H1 (cell line): Measurements from ENCODE around the gene NRXN3. TPM values are rescaled to one million over a fixed set of nuclear protein-coding genes. Genes with fewer than 3 reads are reported as not detected.

Experiments used
- CTCF ChIA-PET: fragments of 300-600 bp; sonication (Branson Sonifier 250); formaldehyde crosslinking; loops from one replicate; lab custom pipeline; 2021; ENCODE audit not compliant: partially characterized antibody; lab: Charles Lee
- POLR2A ChIA-PET: fragments of 300-600 bp; sonication (Branson Sonifier 250); formaldehyde crosslinking; loops from one replicate; lab custom pipeline; 2021; ENCODE audit warnings: inconsistent platforms; ENCODE audit not compliant: partially characterized antibody; lab: Charles Lee
- DNase-seq, 2 experiments: peaks; one replicate each; pipeline versions ENCODE4 v3.0.0 to v3.0.0-alpha.2; 2010 to 2022; ENCODE audit warnings: low spot score in 2 of 2, low read depth in 1 of 2, mixed read lengths in 1 of 2
- FAIRE-seq: peaks from 2 replicates; lab custom pipeline; 2011; peaks lifted over from hg19 to GRCh38; lab: Jason Lieb, UNC
- H2AFZ ChIP-seq: 2 replicates; pipeline ENCODE4 v1.8.1; 2012; ENCODE audit warnings: low read length, inconsistent platforms
- H2AK5ac ChIP-seq: 2 replicates; pipeline ENCODE4 v1.6.1; 2013; ENCODE audit warnings: low read depth, low read length
- H2BK120ac ChIP-seq: replicated peaks from 2 replicates; pipeline ENCODE3; 2013; ENCODE audit warnings: low read depth, low read length, inconsistent platforms
- H2BK12ac ChIP-seq: 2 replicates; pipeline ENCODE4 v1.6.1; 2013; ENCODE audit warnings: low read depth, low read length
- H2BK15ac ChIP-seq: 2 replicates; pipeline ENCODE4 v1.6.1; 2013; ENCODE audit warnings: low read length
- H2BK20ac ChIP-seq: 2 replicates; pipeline ENCODE4 v1.6.1; 2013; ENCODE audit warnings: low read length
- H2BK5ac ChIP-seq: 2 replicates; pipeline ENCODE4 v1.6.1; 2013; ENCODE audit warnings: low read depth, low read length
- H3K14ac ChIP-seq: 2 replicates; pipeline ENCODE4 v1.6.1; 2013; ENCODE audit warnings: inconsistent platforms; ENCODE audit not compliant: insufficient read length
- H3K18ac ChIP-seq: 2 replicates; pipeline ENCODE4 v1.6.1; 2013; ENCODE audit warnings: low read length; ENCODE audit errors: extremely low read depth
- H3K23ac ChIP-seq: 2 replicates; pipeline ENCODE4 v1.6.1; 2013; ENCODE audit warnings: inconsistent platforms; ENCODE audit not compliant: insufficient read length
- H3K23me2 ChIP-seq: 2 replicates; pipeline ENCODE4 v1.6.1; 2013; ENCODE audit warnings: low read depth, low read length
- H3K27ac ChIP-seq: 2 replicates; pipeline ENCODE4 v1.6.1; 2011; ENCODE audit warnings: low read depth, low read length, inconsistent platforms
- H3K27me3 ChIP-seq, 4 experiments: replicated peaks in 1 of 4; 1 replicate in 1 of 4; 2 replicates in 3 of 4; pipeline versions ENCODE4 v1.6.1 to v1.8.1; 2011 to 2013; ENCODE audit warnings: low read length in 3 of 4, mild to moderate bottlenecking in 3 of 4, inconsistent platforms in 2 of 4, mixed read lengths in 2 of 4, moderate library complexity in 1 of 4; ENCODE audit not compliant: control insufficient read depth in 3 of 4, insufficient read depth in 3 of 4; ENCODE audit errors: extremely low read depth in 1 of 4
- H3K36me3 ChIP-seq, 4 experiments: 2 replicates each; pipeline versions ENCODE4 v1.6.1 to v1.8.1; 2011 to 2013; ENCODE audit warnings: mild to moderate bottlenecking in 4 of 4, low read length in 3 of 4, moderate library complexity in 2 of 4, control low read depth in 1 of 4, inconsistent platforms in 1 of 4; ENCODE audit not compliant: insufficient read depth in 4 of 4, control insufficient read depth in 2 of 4
- H3K4ac ChIP-seq: replicated peaks from 2 replicates; pipeline ENCODE3; 2013; ENCODE audit warnings: low read length, low read depth, mixed read lengths, inconsistent platforms; ENCODE audit not compliant: insufficient read length
- H3K4me1 ChIP-seq, 4 experiments: replicated peaks in 1 of 4; 1 replicate in 1 of 4; 2 replicates in 3 of 4; pipeline versions ENCODE4 v1.6.1 to v1.8.1; 2011 to 2013; ENCODE audit warnings: low read length in 3 of 4, inconsistent platforms in 2 of 4, mixed read lengths in 1 of 4; ENCODE audit not compliant: insufficient read depth in 4 of 4, control insufficient read depth in 3 of 4
- H3K4me2 ChIP-seq, 2 experiments: 2 replicates each; pipeline versions ENCODE4 v1.6.1 to v1.8.1; 2011 to 2013; ENCODE audit warnings: low read depth in 2 of 2, low read length in 2 of 2, control low read depth in 1 of 2, inconsistent platforms in 1 of 2, mild to moderate bottlenecking in 1 of 2; ENCODE audit not compliant: insufficient read depth in 1 of 2
- H3K4me3 ChIP-seq, 4 experiments: fragments of 200-600, 300-600 bp in 1 of 4; sonication (generic), shearing (Covaris generic), sonication (Bioruptor Twin) in 1 of 4; 2 replicates each; pipeline versions ENCODE4 v1.5.1 to v1.8.1; 2011 to 2016; ENCODE audit warnings: low read length in 4 of 4, low read depth in 3 of 4, control low read depth in 2 of 4, inconsistent platforms in 2 of 4, mild to moderate bottlenecking in 2 of 4, mixed read lengths in 1 of 4, moderate library complexity in 1 of 4; ENCODE audit not compliant: insufficient read depth in 2 of 4; ENCODE audit errors: extremely low read depth in 1 of 4
- H3K56ac ChIP-seq: replicated peaks from 2 replicates; pipeline ENCODE3; 2013; ENCODE audit warnings: low read depth, mild to moderate bottlenecking, mixed read lengths, low read length, inconsistent platforms; ENCODE audit not compliant: insufficient read length
- H3K79me1 ChIP-seq: 2 replicates; pipeline ENCODE4 v1.6.1; 2013; ENCODE audit warnings: low read depth, low read length, control low read depth
- H3K79me2 ChIP-seq, 2 experiments: 2 replicates each; pipeline versions ENCODE4 v1.6.1 to v1.8.1; 2012 to 2013; ENCODE audit warnings: low read length in 2 of 2, mild to moderate bottlenecking in 2 of 2, inconsistent platforms in 1 of 2; ENCODE audit not compliant: insufficient read depth in 2 of 2, control insufficient read depth in 1 of 2
- H3K9ac ChIP-seq, 4 experiments: replicated peaks in 1 of 4; 1 replicate in 1 of 4; 2 replicates in 3 of 4; pipeline versions ENCODE4 v1.6.1 to v1.8.1; 2011 to 2013; ENCODE audit warnings: low read depth in 3 of 4, low read length in 3 of 4, control low read depth in 2 of 4, mild to moderate bottlenecking in 2 of 4, moderate library complexity in 2 of 4, inconsistent platforms in 1 of 4; ENCODE audit errors: extremely low read depth in 1 of 4
- H3K9me3 ChIP-seq, 2 experiments: 2 replicates each; pipeline versions ENCODE4 v1.6.1 to v1.8.1; 2012 to 2013; ENCODE audit warnings: mild to moderate bottlenecking in 2 of 2, moderate library complexity in 2 of 2, control low read depth in 1 of 2, inconsistent platforms in 1 of 2, low read depth in 1 of 2, low read length in 1 of 2, mixed read lengths in 1 of 2; ENCODE audit not compliant: insufficient read depth in 2 of 2
- H4K20me1 ChIP-seq, 2 experiments: replicated peaks in 1 of 2; 2 replicates each; pipeline versions ENCODE3 to v1.8.1; 2011 to 2013; ENCODE audit warnings: inconsistent platforms in 2 of 2, low read length in 2 of 2, mild to moderate bottlenecking in 1 of 2; ENCODE audit not compliant: insufficient read depth in 2 of 2, control insufficient read depth in 1 of 2
- H4K5ac ChIP-seq: 2 replicates; pipeline ENCODE4 v1.6.1; 2013; ENCODE audit warnings: low read length, low read depth, mixed read lengths, inconsistent platforms; ENCODE audit not compliant: insufficient read length
- H4K8ac ChIP-seq: 2 replicates; pipeline ENCODE4 v1.8.0; 2013; ENCODE audit warnings: mild to moderate bottlenecking, moderate library complexity, low read length, inconsistent platforms; ENCODE audit not compliant: insufficient read depth; ENCODE audit errors: extremely low read depth
- H4K91ac ChIP-seq: replicated peaks from 2 replicates; pipeline ENCODE3; 2013; ENCODE audit warnings: low read length, mixed read lengths, inconsistent platforms; ENCODE audit not compliant: insufficient read length
- KDM5A ChIP-seq: fragments of 200-600 bp; IDR thresholded peaks from 2 replicates; pipeline ENCODE4 v1.7.1; 2012; ENCODE audit warnings: mild to moderate bottlenecking, low read length, inconsistent platforms, mixed read lengths
- PHF8 ChIP-seq: fragments of 200-600 bp; sonication (generic); conservative IDR thresholded peaks from 2 replicates; pipeline ENCODE4 v1.7.1; 2012; ENCODE audit warnings: low read depth, mild to moderate bottlenecking, inconsistent platforms, low read length, moderate library complexity
- POLR2A ChIP-seq, 2 experiments: IDR thresholded peaks; 1 replicate in 1 of 2; 2 replicates in 1 of 2; pipeline ENCODE4 v1.6.1; 2011; ENCODE audit warnings: low read depth in 2 of 2, low read length in 2 of 2, mild to moderate bottlenecking in 2 of 2; ENCODE audit errors: control extremely low read depth in 1 of 2
- SIRT6 ChIP-seq: IDR thresholded peaks from one replicate; pipeline ENCODE4 v1.7.1; 2012; ENCODE audit warnings: low read length, inconsistent platforms
- SRF ChIP-seq: IDR thresholded peaks from 2 replicates; pipeline ENCODE4 v1.6.1; 2011; ENCODE audit warnings: mild to moderate bottlenecking, low read depth, low read length, moderate library complexity
- WGBS, 2 experiments: shearing (Covaris generic) in 1 of 2; methylation state at CpG; one replicate each; pipeline versions ENCODE4 v1.1.6 to v1.1.7; 2013 to 2015; ENCODE audit warnings: low lambda C conversion rate in 2 of 2, mixed read lengths in 2 of 2, inconsistent platforms in 1 of 2, low coverage in 1 of 2, missing lambda C conversion rate in 1 of 2; ENCODE audit not compliant: insufficient replicate concordance in 2 of 2, insufficient coverage in 1 of 2, insufficient read length in 1 of 2; ENCODE audit errors: extremely low coverage in 1 of 2, missing lambda C conversion rate in 1 of 2; 5-methylcytosine and 5-hydroxymethylcytosine counted together
- polyA plus RNA-seq, 7 experiments: library from polyadenylated mRNA; depleted of rRNA in 3 of 7; stranded (reverse) in 5 of 7; unstranded in 2 of 7; fragments of >200 nt in 5 of 7; fragments of 200-250 nt in 2 of 7; gene quantifications; 1 replicate in 5 of 7; 2 replicates in 1 of 7; 4 replicates in 1 of 7; pipeline versions ENCODE4 v1.2.1 to v1.2.3, GENCODE V29; 2011 to 2013; ENCODE audit warnings: missing spikeins in 2 of 7, mixed read lengths in 2 of 7
- total RNA-seq: library from RNA; stranded (reverse); fragmentation: NEBNext Ultra II Directional; extraction: Animal tissue kit (Norgen Biotek cat#: 25700); gene quantifications from 2 replicates; pipeline ENCODE4 v1.2.1, GENCODE V29; 2021

NRXN3 gene
- total and polyA plus RNA-seq, 2 of the 8 experiments (the other 6 are each of a cell fraction or from before 2014, with no cell fraction given), result 2.6 to 4.1 TPM

DNA sequence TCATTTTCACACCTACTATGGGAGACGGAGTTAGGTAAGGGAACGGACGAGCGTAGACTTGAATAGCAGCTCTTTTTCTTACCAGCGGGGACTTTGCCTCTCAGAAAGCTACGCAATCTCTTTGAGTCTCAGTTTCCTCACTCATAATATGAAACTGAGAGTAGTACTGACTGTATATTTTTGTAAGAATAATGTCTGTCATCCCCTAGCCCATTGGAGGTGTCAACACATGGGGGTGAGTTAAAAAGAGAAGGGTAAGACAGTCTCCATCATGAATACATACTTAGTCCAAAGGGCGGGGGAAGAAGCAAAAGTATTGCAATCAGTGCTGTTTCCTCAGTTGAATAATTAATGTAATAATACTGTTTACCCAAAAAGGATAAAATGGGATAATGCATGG is 592.2 kb downstream of the NRXN3 start:
- Histone ChIP-seq H3K14ac (no peak overlapping the region), H2BK15ac (no peak overlapping the region), H3K27ac (no peak overlapping the region), H4K91ac (no peak overlapping the region), H3K9ac (no peak overlapping the region), H3K79me2 (no peaks in the 10 kb centered on the region), H3K23me2 (no peaks in the 10 kb centered on the region), H3K4me2 (no peak overlapping the region), H3K36me3 (no peaks in the 10 kb centered on the region), H3K4me1 (peaks cover 0 to 12% (median 4%) of the 10 kb centered on the region in 4 experiments; a peak in 4 of 7 replicates), H3K18ac (no peak overlapping the region), H2BK12ac (no peak overlapping the region), H3K4ac (no peak overlapping the region), H4K20me1 (no peaks in the 10 kb centered on the region), H3K23ac (no peak overlapping the region), H2AK5ac (no peak overlapping the region), H2BK20ac (no peak overlapping the region), H3K79me1 (no peaks in the 10 kb centered on the region), H4K5ac (no peak overlapping the region), H3K27me3 (no peaks in the 10 kb centered on the region), H4K8ac (no peak overlapping the region), H3K4me3 (no peak overlapping the region), H3K56ac (no peak overlapping the region), H2BK5ac (no peak overlapping the region), H3K9me3 (no peaks in the 10 kb centered on the region), H2BK120ac (no peak overlapping the region), H2AFZ (no peak overlapping the region)
- FAIRE-seq (no peak), DNase-seq (no peak)
- WGBS, 2 experiments, result 97% methylated on average over 7 of the region's 7 CpGs; no CpG with 5 or more reads in 1 of the 2 experiments
- ChIA-PET POLR2A (no interaction called here), CTCF (interaction anchor here (1.1 to 1.9 kb wide), 5 partner anchors 9 to 85 kb away, joined by 3 to 5 read pairs (median 4); no protein-coding TSS in a partner anchor)
- TF ChIP-seq SRF (no peak), KDM5A (no peak), PHF8 (no peak), POLR2A (IDR thresholded peaks at IDR 0.05; ENCODE audit: control extremely low read depth in 1 of 2, low read depth in 2 of 2, low read length in 2 of 2) (no peak), SIRT6 (no peak)
